Measurements from ENCODE around the gene HLX.

Gene HLX

GRCh38 chr1:220876511-220877376 lies 2.5 kb upstream of the HLX start:
- no peaks in the 10 kb centered on the region for H4K20me1 ChIP-seq (ENCODE audit: low read depth, low read length)
- no peaks in the 10 kb centered on the region for H3K27me3 ChIP-seq (ENCODE audit: low read length)
- H2AFZ ChIP-seq (ENCODE audit: low read depth, low read length, severe bottlenecking): no peak overlapping the region
- no peaks in the 10 kb centered on the region for H3K79me2 ChIP-seq (ENCODE audit: insufficient read depth, low read length)
- H3K27ac ChIP-seq (ENCODE audit: low read depth, low read length): no peak overlapping the region
- no peaks in the 10 kb centered on the region for H3K36me3 ChIP-seq (ENCODE audit: low read length)
- H3K4me3 ChIP-seq (ENCODE audit: insufficient read depth, low read length, poor library complexity, severe bottlenecking): no peak overlapping the region
- no peaks in the 10 kb centered on the region for H3K9me3 ChIP-seq (ENCODE audit: insufficient read depth, low read length)
- no peaks in the 10 kb centered on the region for H3F3A ChIP-seq (ENCODE audit: insufficient read depth)
- no peak for TF ChIP-seq CTCF (IDR thresholded peaks at IDR 0.05; ENCODE audit: insufficient read depth, low read length, poor library complexity, severe bottlenecking)
- TF ChIP-seq EZH2phosphoT487 (conservative IDR thresholded peaks at IDR 0.05; ENCODE audit: low read length): no peak
- no peak overlapping the region for H3K4me2 ChIP-seq (ENCODE audit: low read depth, low read length, poor library complexity, severe bottlenecking)
- no peaks in the 10 kb centered on the region for H3K9me2 ChIP-seq (replicated peaks; ENCODE audit: insufficient read depth, low read length)
- H3K9ac ChIP-seq (ENCODE audit: low read length): no peak overlapping the region

GRCh38 chr1:220877377-220878095 lies 1.7 kb upstream of the HLX start:
- no peaks in the 10 kb centered on the region for H3K79me2 ChIP-seq (ENCODE audit: insufficient read depth, low read length)
- H3K27ac ChIP-seq (ENCODE audit: low read depth, low read length): no peak overlapping the region
- H3K9ac ChIP-seq (ENCODE audit: low read length): no peak overlapping the region
- no peaks in the 10 kb centered on the region for H4K20me1 ChIP-seq (ENCODE audit: low read depth, low read length)
- no peaks in the 10 kb centered on the region for H3K36me3 ChIP-seq (ENCODE audit: low read length)
- no peak overlapping the region for H3K4me3 ChIP-seq (ENCODE audit: insufficient read depth, low read length, poor library complexity, severe bottlenecking)
- H3K9me3 ChIP-seq (ENCODE audit: insufficient read depth, low read length): no peaks in the 10 kb centered on the region
- H3K27me3 ChIP-seq (ENCODE audit: low read length): no peaks in the 10 kb centered on the region
- H3F3A ChIP-seq (ENCODE audit: insufficient read depth): no peaks in the 10 kb centered on the region
- H2AFZ ChIP-seq (ENCODE audit: low read depth, low read length, severe bottlenecking): no peak overlapping the region
- H3K9me2 ChIP-seq (replicated peaks; ENCODE audit: insufficient read depth, low read length): no peaks in the 10 kb centered on the region
- no peak for TF ChIP-seq EZH2phosphoT487 (conservative IDR thresholded peaks at IDR 0.05; ENCODE audit: low read length)
- TF ChIP-seq CTCF (IDR thresholded peaks at IDR 0.05; ENCODE audit: insufficient read depth, low read length, poor library complexity, severe bottlenecking): no peak
- no peak overlapping the region for H3K4me2 ChIP-seq (ENCODE audit: low read depth, low read length, poor library complexity, severe bottlenecking)

- H3K36me3 ChIP-seq (ENCODE audit: low read length): no peaks in the 10 kb centered on the region
- no peak overlapping the region for H2AFZ ChIP-seq (ENCODE audit: low read depth, low read length, severe bottlenecking)
- no peak overlapping the region for H3K27ac ChIP-seq (ENCODE audit: low read depth, low read length)
- H3K79me2 ChIP-seq (ENCODE audit: insufficient read depth, low read length): no peaks in the 10 kb centered on the region
- no peaks in the 10 kb centered on the region for H3K9me3 ChIP-seq (ENCODE audit: insufficient read depth, low read length)
- H3K27me3 ChIP-seq (ENCODE audit: low read length): no peaks in the 10 kb centered on the region
- H3K9me2 ChIP-seq (replicated peaks; ENCODE audit: insufficient read depth, low read length): no peaks in the 10 kb centered on the region
- H3K9ac ChIP-seq (ENCODE audit: low read length): no peak overlapping the region
- no peak overlapping the region for H3K4me2 ChIP-seq (ENCODE audit: low read depth, low read length, poor library complexity, severe bottlenecking)
- H3K4me3 ChIP-seq (ENCODE audit: insufficient read depth, low read length, poor library complexity, severe bottlenecking): no peak overlapping the region
- H4K20me1 ChIP-seq (ENCODE audit: low read depth, low read length): no peaks in the 10 kb centered on the region
- H3F3A ChIP-seq (ENCODE audit: insufficient read depth): no peaks in the 10 kb centered on the region
- TF ChIP-seq CTCF (IDR thresholded peaks at IDR 0.05; ENCODE audit: insufficient read depth, low read length, poor library complexity, severe bottlenecking): no peak
- TF ChIP-seq EZH2phosphoT487 (conservative IDR thresholded peaks at IDR 0.05; ENCODE audit: low read length): no peak
These were observed 810 bp upstream of the HLX start for GRCh38 chr1:220878191-220879075.

All from SU-DHL-6 (cell line).